ENCODE data around the gene GNG12.

GNG12 gene

DNA sequence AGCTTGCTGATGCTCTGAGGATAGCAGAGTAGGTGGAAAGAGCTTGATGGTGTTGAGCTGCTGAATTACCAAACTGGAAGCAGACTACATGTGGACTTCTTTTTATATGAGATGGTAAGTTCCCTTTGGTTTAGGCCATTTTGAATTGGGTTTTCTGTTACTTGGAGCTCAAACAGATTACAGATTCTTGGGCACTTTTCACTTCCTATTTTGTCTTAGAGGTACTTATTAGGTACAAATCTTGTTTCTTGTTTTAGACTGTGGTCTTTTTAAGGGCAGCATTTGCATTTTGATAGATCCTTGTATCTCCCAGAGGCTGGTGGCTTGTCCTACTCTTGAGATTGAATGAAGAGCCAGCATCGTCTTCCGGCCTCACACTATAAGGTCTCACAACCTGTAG is 78.1 kb downstream of the GNG12 start:
- H3K36me3 Mint-ChIP-seq, result no peaks in the 10 kb centered on the region
- no peak overlapping the region for H3K4me3 Mint-ChIP-seq
- H3K4me1 Mint-ChIP-seq, result peaks cover 20 to 24% of the 10 kb centered on the region in 2 donors

DNA sequence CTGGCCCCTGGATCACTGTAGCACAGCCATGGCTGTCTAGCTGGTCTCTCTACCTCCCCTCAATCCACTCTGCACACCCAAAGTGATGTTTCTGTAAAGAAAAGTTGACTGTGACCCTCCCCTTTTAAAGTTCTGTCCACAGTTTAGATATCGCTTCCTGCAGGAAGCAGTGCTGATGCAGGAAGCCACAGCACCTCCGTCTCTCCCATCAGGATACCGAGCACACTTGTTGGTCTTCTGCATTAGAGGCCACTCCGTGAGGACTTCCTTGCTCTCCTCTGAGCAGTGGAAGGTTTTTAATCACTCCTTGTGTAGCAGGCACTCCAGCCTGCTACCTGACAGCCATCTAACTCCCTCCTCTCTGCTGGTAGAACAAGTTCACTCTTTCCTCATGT is 78.7 kb downstream of the GNG12 start:
- ATAC-seq (replicated peaks) (no peak), DNase-seq (no peak)
- no peak overlapping the region for H3K27ac Mint-ChIP-seq
- no peak overlapping the region for H3K4me3 Mint-ChIP-seq
- H3K36me3 Mint-ChIP-seq, result no peaks in the 10 kb centered on the region
- H3K9me3 Mint-ChIP-seq, result no peaks in the 10 kb centered on the region
- H3K4me1 Mint-ChIP-seq, result peaks cover 26 to 30% of the 10 kb centered on the region in 2 donors
- H3K27me3 Mint-ChIP-seq, result no peaks in the 10 kb centered on the region

More for the DNA sequence above, 78.1 kb downstream of the GNG12 start:
- H3K27me3 Mint-ChIP-seq, result no peaks in the 10 kb centered on the region
- no peaks in the 10 kb centered on the region for H3K9me3 Mint-ChIP-seq
- ATAC-seq (replicated peaks), result peak; percentile 57 to 69
- H3K27ac Mint-ChIP-seq, result no peak overlapping the region
- DNase-seq, result no peak

DNA sequence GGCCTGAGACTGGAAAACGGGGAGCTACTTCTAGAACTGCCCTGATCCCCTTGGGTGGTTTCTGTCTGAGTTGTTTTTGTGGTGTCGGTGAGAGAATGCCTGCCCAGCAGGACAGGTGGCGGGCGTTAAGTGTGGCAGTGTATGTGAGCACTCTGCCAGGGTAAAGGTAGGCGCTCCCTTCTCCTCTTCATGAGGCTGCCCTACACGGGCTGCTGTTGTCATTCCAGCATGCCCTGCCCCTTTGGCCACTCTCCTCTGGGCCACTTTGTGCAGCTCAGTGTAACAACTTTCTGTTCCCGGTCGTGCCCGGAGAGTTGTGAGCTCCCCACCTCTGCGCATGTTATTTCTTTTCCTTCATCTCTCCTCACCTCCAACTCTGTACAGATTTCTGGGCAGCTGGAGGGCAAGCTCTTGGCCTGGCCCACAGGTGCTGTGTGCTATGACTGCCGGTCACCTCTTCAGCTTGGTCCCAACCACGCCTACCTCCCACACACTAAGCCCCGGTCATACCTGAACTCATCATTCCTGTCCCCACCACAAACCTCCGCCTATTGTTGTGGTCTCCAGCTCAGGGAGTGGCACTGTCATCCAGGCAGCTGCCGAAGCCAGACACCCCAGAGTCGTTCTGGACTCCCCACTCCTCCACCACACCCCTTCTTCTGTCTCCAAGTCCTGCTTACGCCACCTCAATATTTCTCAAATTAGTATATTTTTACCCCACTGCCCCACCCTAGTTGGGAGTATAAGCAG is 79.3 kb downstream of the GNG12 start:
- no peak for DNase-seq
- Mint-ChIP-seq H3K4me3 (no peak overlapping the region), H3K9me3 (no peaks in the 10 kb centered on the region), H3K36me3 (no peaks in the 10 kb centered on the region), H3K27me3 (no peaks in the 10 kb centered on the region), H3K4me1 (peaks cover 26 to 33% of the 10 kb centered on the region in 2 donors), H3K27ac (no peak overlapping the region)
- ATAC-seq (replicated peaks), result no peak

DNA sequence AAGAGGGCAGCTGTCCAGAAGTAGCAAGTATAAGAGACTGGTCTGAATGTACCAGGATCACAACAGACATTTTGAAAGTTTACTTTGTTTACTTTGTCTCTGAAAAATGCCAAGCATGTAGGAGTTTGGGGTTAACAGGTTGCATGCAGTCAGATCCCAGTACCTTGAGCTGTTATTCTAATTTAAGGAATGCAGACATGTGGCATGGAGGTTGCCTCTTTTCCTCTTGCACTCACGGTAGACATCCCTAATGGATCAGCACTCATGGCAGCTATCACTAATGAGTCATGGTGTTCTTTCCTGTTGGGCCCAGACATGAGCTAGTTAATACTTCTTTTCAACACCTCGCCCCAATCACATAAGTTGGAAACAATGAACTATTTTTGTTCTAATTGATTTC is 81.0 kb downstream of the GNG12 start:
- H3K4me1 Mint-ChIP-seq, result peaks cover 29 to 47% of the 10 kb centered on the region in 2 donors
- no peak for ATAC-seq (replicated peaks)

DNA sequence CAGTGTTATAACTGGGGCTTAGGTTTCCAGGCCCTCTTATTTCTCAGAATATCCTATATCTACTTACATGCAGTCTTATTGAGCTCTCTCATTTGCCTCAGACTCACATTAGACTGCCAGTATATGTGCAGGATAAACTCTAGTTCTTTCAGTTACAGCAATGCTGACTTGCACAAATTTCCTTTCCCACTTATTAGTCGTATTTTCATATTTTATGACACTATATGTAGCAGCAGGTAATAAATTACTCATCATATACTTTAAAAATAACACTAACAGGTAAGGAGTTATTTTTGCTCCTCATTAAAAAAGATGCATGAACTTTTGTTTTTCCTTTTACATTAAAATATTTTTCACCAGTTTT is 82.6 kb downstream of the GNG12 start:
- H3K4me3 Mint-ChIP-seq, result no peak overlapping the region
- peaks cover 0 to 5% of the 10 kb centered on the region in 2 donors for H3K27me3 Mint-ChIP-seq
- no peaks in the 10 kb centered on the region for H3K36me3 Mint-ChIP-seq
- no peak for ATAC-seq (replicated peaks)
- no peaks in the 10 kb centered on the region for H3K9me3 Mint-ChIP-seq
- H3K27ac Mint-ChIP-seq, result no peak overlapping the region
- DNase-seq, result no peak
- H3K4me1 Mint-ChIP-seq, result peaks cover 25 to 42% of the 10 kb centered on the region in 2 donors

More for the DNA sequence above, 81.0 kb downstream of the GNG12 start:
- Mint-ChIP-seq H3K4me3 (no peak overlapping the region), H3K9me3 (no peaks in the 10 kb centered on the region), H3K27me3 (peaks cover 0 to 5% of the 10 kb centered on the region in 2 donors), H3K36me3 (no peaks in the 10 kb centered on the region), H3K27ac (no peak overlapping the region)
- no peak for DNase-seq

DNA sequence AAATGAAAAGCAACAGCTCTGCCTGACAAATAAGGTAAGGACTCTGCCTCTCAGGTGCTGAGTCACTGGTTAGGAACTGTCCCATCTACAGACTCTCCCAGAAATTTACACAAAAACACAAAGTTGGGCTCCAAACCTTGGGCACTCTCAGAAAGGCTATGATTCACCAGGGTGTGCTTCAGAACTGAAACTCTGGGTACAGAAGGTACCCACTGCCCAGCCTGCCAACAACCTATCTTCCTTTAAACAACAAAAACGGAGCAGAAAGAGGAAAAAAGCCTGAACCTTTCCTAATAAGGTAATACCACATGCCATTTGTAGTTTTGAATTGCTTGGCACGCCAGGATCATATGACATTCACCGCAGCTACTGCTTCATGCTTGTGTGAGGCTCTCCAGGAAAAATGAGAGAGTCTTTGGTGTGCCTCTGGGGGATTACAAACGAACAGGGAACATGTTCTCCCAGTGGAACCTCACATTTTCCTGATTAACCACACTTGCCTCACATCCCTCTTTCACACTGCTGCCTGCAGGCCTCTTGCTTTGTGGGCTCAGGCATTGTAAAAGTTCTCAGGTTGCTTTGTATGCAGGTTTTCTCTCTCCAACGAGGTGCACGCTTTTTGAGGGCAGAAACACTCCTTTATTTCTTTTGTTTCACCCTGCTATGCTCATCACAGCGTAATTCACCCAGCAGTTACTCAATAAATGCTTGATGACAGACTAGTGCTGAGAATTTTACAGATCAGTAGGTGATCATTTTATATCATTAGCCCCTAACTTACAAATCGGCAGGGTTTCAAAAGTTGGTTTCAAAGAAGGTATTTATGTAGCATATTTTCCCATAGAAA is 83.2 kb downstream of the GNG12 start:
- Mint-ChIP-seq H3K27ac (no peak overlapping the region), H3K9me3 (no peaks in the 10 kb centered on the region), H3K4me1 (peaks cover 20 to 36% of the 10 kb centered on the region in 2 donors), H3K4me3 (no peak overlapping the region), H3K27me3 (peaks cover 0 to 5% of the 10 kb centered on the region in 2 donors), H3K36me3 (no peaks in the 10 kb centered on the region)
- ATAC-seq (replicated peaks), result peak; percentile 52 to 56
- DNase-seq, result no peak

DNA sequence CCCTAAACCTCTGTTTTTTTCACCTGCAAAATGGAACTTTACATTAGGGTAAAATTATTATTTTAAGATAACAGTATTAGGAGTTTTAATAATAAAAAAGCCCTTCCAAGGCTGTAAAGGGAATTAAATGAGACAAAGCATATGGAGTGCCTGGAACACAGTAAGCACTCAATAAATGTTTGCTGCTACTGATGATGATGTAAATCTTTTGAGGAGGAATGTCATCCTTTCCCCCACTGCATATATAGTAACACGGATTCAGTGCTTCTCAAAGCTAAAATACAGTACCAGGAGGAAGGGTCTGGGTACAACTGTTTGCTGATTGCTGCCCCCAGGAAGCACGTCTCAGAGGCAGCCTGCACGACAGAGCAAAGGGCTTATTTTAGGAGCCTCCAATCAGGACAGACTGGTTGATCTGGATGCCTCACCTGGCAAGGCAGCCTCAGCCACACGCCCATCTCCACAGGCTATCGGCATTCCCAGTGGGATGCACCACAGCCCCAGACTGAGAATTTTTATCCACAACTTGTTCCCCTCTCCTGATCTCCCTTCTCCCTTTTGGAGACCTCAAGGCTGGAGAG is 83.9 kb downstream of the GNG12 start:
- Mint-ChIP-seq H3K4me3 (no peak overlapping the region), H3K27ac (no peak overlapping the region), H3K27me3 (peaks cover 0 to 5% of the 10 kb centered on the region in 2 donors), H3K36me3 (no peaks in the 10 kb centered on the region), H3K9me3 (no peaks in the 10 kb centered on the region), H3K4me1 (peaks cover 13 to 29% of the 10 kb centered on the region in 2 donors)
- ATAC-seq (replicated peaks), result no peak
- no peak for DNase-seq

DNA sequence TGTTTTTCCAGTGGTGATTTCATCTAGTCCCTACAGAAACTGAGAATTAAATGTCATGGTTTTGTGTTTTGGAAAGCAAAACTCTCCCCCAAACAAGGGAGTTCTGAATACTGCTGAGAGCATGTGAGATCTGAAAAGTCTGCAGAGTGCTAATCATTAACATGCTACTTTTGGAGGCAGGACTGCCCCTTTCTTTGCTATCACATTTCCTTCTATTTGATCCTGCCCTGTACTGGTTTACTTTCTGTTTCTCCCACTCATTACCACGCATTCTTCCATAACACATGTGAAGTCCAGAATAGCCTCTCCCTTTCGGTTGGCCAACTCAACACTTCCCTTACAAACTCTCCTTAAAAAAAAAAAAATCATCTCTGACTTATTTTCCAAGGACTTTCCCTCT is 84.6 kb downstream of the GNG12 start:
- DNase-seq (no peak), ATAC-seq (replicated peaks) (peak; percentile 65 to 80)
- Mint-ChIP-seq H3K27me3 (peaks cover 0 to 5% of the 10 kb centered on the region in 2 donors), H3K36me3 (no peaks in the 10 kb centered on the region), H3K9me3 (no peaks in the 10 kb centered on the region), H3K4me1 (peaks cover 11 to 25% of the 10 kb centered on the region in 2 donors), H3K4me3 (peak overlapping the region in 1 of 2 donors; percentile 28), H3K27ac (no peak overlapping the region)

DNA sequence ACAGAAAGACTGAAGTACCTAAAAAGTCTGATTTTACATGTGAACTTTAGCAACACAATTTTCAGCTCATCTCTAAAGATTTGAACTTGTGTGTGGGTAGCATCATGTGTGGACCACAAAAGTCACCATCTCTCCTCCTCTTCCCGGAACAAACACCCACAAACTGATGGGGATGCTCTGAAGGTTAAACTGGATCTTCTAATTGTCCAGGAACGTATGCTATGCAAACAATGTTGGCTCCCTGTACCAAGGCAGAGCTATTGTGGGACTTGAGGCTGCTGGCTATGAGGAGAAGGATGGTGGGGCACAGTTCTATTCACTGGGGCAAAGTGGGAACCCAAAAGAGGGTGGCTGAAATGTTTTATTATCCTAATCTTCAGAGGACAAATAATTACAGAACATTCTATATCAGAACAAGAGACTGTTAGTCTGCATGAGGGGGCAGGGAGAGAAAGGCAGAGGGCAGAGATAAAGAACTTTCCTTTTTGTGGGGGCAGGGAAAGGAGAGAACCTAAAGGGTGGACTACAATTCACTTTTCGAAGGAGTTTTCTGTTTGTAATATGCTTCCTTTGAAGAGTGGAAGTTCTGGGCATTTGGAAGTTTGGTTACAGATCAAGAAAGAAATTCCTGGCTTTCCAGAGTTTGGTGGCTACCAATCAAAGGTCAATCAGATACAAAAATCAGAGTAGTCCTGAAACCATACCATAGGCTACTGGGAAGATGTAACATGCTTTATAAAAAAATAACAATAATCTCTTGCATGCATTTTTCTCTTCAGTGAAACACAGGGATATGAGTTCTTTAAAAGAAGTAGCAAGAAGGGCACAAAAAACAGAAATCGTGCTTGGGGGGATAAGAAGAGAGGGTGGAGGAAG is 85.4 kb downstream of the GNG12 start:
- Mint-ChIP-seq H3K36me3 (no peaks in the 10 kb centered on the region), H3K27me3 (peaks cover 0 to 5% of the 10 kb centered on the region in 2 donors)
- ATAC-seq (replicated peaks), result no peak

DNA sequence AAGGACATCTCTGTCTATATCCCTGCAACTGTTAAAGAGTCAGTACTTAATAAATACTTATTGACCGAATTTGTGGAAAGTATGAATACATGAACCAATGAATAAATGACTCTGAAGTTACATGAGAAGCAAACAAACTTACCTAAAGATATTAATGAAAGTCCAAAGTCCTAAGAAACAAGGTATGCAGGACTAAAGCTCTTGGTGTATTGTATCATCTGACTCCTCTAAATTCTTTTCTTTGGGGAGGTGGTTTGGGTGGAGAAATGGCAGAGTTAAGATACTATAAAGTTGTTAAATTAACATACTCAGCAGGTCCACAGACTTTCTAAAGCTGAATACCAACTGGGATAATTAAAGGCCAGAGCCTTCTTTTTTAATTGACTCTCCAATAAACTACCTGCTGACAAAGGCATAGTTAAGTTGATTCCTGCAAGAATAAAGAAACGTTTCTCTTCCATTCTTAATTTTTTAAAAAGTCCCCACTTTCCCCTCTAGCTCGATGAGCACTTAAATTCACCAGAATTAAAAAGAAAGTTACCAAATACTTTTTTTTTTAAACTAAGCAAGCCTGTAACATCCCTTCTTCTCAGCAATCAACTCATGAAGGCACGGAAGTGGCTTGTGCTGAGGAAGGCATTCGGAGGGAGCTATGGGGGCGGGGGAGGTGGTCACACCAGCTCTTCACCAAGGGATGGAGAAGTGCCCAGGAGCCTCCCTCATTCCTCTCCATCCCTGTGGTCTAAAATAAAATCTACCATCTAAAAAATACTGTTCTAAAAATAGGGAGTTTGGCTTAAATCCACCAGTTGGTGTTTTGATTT is 87.2 kb downstream of the GNG12 start:
- Mint-ChIP-seq H3K4me3 (no peak overlapping the region), H3K9me3 (no peaks in the 10 kb centered on the region), H3K36me3 (no peaks in the 10 kb centered on the region), H3K4me1 (peaks cover 11 to 25% of the 10 kb centered on the region in 2 donors), H3K27ac (no peak overlapping the region), H3K27me3 (peaks cover 0 to 5% of the 10 kb centered on the region in 2 donors)
- ATAC-seq (replicated peaks) (no peak), DNase-seq (no peak)

More for the DNA sequence above, 85.4 kb downstream of the GNG12 start:
- no peak for DNase-seq
- Mint-ChIP-seq H3K27ac (no peak overlapping the region), H3K4me1 (peaks cover 11 to 25% of the 10 kb centered on the region in 2 donors), H3K9me3 (no peaks in the 10 kb centered on the region), H3K4me3 (no peak overlapping the region)

DNA sequence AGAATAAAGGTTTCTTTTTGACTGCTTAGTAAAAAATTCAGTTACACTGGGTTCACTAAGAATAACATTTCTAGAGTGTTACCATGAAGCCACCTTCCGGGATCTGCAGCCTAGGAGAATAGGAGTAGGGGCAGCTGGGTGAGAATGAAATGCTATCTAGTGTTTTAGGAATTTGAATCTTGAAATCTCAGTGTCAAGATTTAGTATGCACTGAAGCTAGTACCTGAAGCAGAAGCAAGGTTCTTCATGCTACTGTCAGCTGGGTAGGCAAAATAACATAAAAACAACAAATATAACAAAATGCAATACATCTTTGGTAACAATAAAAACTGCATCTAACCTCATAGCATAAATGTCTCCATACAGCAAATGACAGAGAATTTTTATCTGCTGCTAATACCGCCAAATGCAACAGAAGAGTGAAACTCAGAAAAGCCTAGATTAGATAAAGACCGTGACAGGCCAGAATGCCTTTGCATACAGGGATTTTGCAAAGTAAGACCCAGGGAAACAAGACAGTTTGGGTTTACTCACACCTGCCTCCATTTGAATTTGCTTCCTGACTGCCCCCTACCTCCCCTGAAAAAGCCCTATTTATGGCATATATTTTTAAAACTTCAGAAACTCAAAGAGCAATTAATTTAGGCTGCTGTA is 90.1 kb downstream of the GNG12 start:
- no peak overlapping the region for H3K27ac Mint-ChIP-seq
- H3K36me3 Mint-ChIP-seq, result peaks cover 0 to 2% of the 10 kb centered on the region in 2 donors

DNA sequence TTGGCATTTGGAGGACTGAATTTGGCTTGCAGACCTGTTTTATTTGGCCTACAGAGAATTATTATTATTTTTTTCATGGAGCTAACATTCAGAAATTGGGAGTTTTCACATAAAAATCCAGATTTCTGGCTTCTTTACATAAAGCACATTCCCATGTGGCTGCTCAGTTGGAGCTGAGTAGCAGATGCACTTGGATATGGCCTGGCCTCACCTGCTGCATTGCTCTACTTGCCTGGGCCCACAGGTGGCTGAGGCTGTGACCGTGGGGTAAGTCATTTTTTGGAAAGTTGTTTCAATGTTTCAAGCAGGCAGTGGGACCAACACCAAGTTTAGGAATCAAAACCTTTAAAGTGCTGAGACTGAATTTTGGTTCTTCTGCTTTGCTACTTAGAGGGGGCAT is 91.5 kb downstream of the GNG12 start:
- peaks cover under 1% of the 10 kb centered on the region in 2 donors for H3K4me1 Mint-ChIP-seq
- DNase-seq, result no peak
- H3K27ac Mint-ChIP-seq, result no peak overlapping the region

More for the DNA sequence above, 90.1 kb downstream of the GNG12 start:
- DNase-seq, result no peak
- H3K27me3 Mint-ChIP-seq, result peaks cover 0 to 5% of the 10 kb centered on the region in 2 donors
- peaks cover 0 to 6% of the 10 kb centered on the region in 2 donors for H3K4me1 Mint-ChIP-seq
- no peak for ATAC-seq (replicated peaks)
- H3K9me3 Mint-ChIP-seq, result no peaks in the 10 kb centered on the region
- no peak overlapping the region for H3K4me3 Mint-ChIP-seq

DNA sequence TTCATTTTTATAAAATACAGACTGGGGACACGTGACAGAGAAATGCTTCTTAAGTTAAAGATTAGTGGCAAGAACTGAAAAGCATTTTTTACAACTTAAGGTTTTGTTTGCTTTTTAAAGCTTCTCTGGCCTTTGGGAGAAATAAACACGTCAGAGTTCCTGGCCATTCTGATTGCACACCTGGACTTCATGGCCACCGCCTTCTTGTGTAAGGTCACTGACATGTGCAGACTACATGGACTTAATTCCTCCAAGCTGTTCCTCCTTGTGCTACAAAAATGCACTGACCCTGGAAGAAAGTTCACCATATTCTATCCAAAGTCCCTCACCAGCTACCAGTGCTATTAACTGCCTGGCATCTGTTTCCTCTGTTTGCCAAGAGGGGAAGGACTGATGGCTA is 92.1 kb downstream of the GNG12 start:
- no peak overlapping the region for H3K27ac Mint-ChIP-seq
- no peaks in the 10 kb centered on the region for H3K9me3 Mint-ChIP-seq
- no peak for DNase-seq
- H3K4me3 Mint-ChIP-seq, result no peak overlapping the region
- ATAC-seq (replicated peaks), result no peak
- H3K27me3 Mint-ChIP-seq, result no peaks in the 10 kb centered on the region
- H3K4me1 Mint-ChIP-seq, result peaks cover 7% of the 10 kb centered on the region in 2 donors
- H3K36me3 Mint-ChIP-seq, result peaks cover 0 to 2% of the 10 kb centered on the region in 2 donors

More for the DNA sequence above, 91.5 kb downstream of the GNG12 start:
- Mint-ChIP-seq H3K36me3 (peaks cover 0 to 2% of the 10 kb centered on the region in 2 donors), H3K9me3 (no peaks in the 10 kb centered on the region), H3K27me3 (no peaks in the 10 kb centered on the region), H3K4me3 (no peak overlapping the region)
- no peak for ATAC-seq (replicated peaks)
